Glutamatergic neuron (in vitro differentiated cells): ENCODE results near the gene CLEC7A. TPM values are rescaled to one million over a fixed set of nuclear protein-coding genes. Genes with fewer than 3 reads are reported as not detected.

ENCODE experiments used
- DNase-seq: peaks from one replicate; pipeline ENCODE4 v3.0.0; 2022
- H3K27ac Mint-ChIP-seq: one replicate; pipeline ENCODE4 v1.8.0; 2020; ENCODE audit warnings: mild to moderate bottlenecking, mixed read lengths, inconsistent platforms; ENCODE audit not compliant: unreplicated experiment
- H3K27me3 Mint-ChIP-seq: one replicate; pipeline ENCODE4 v1.8.0; 2020; ENCODE audit warnings: mild to moderate bottlenecking, moderate library complexity, mixed read lengths, inconsistent platforms; ENCODE audit not compliant: unreplicated experiment
- H3K36me3 Mint-ChIP-seq: one replicate; pipeline ENCODE4 v1.8.0; 2020; ENCODE audit warnings: mild to moderate bottlenecking, mixed read lengths, inconsistent platforms; ENCODE audit not compliant: unreplicated experiment
- H3K4me1 Mint-ChIP-seq: one replicate; pipeline ENCODE4 v1.8.0; 2020; ENCODE audit warnings: mild to moderate bottlenecking, low read depth, mixed read lengths, inconsistent platforms; ENCODE audit not compliant: unreplicated experiment
- H3K4me3 Mint-ChIP-seq: one replicate; pipeline ENCODE4 v1.8.0; 2020; ENCODE audit warnings: mild to moderate bottlenecking, mixed read lengths, inconsistent platforms; ENCODE audit not compliant: unreplicated experiment
- H3K9me3 Mint-ChIP-seq: one replicate; pipeline ENCODE4 v1.8.0; 2020; ENCODE audit warnings: mild to moderate bottlenecking, moderate library complexity, mixed read lengths, inconsistent platforms; ENCODE audit not compliant: unreplicated experiment
- total RNA-seq: library from RNA; stranded (reverse); fragmentation: NEBNext Ultra II Directional; extraction: Animal tissue kit (Norgen Biotek cat#: 25700); gene quantifications from one replicate; pipeline ENCODE4 v1.2.1, GENCODE V29; 2021; ENCODE audit not compliant: unreplicated experiment
- TF ChIP-seq, protein P1 (sequence below): fragments of 200-600 bp; sonication (generic); IDR thresholded peaks from one replicate; pipeline ENCODE4 v1.5.0; 2021; ENCODE audit not compliant: partially characterized antibody, unreplicated experiment

The CLEC7A gene
- total RNA-seq, 1 donor from 2014 or later = not detected

DNA sequence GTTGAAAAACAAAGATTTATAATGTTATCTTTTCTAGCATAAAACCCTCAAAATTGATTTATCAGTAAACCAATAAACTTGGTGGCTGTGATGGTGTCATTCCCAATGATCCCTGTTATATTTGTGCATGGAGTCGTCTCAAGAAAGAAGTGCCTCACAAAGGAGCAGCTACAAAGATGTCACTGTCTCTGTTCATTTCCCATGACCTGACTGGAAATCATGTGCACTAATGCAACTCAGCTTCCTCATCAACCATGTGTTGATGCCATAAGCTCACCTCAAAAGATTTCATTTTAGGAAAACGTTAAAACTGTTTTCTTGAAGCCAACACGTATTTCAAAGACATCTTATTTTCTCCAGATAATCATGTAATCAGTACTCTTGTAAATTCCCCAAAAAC, 60.0 kb downstream of the CLEC7A start:
- no peaks in the 10 kb centered on the region for H3K36me3 Mint-ChIP-seq
- H3K9me3 Mint-ChIP-seq = peaks cover 3% of the 10 kb centered on the region
- H3K27ac Mint-ChIP-seq = no peak overlapping the region
- peaks cover 2% of the 10 kb centered on the region for H3K27me3 Mint-ChIP-seq
- TF ChIP-seq, protein P1, sequence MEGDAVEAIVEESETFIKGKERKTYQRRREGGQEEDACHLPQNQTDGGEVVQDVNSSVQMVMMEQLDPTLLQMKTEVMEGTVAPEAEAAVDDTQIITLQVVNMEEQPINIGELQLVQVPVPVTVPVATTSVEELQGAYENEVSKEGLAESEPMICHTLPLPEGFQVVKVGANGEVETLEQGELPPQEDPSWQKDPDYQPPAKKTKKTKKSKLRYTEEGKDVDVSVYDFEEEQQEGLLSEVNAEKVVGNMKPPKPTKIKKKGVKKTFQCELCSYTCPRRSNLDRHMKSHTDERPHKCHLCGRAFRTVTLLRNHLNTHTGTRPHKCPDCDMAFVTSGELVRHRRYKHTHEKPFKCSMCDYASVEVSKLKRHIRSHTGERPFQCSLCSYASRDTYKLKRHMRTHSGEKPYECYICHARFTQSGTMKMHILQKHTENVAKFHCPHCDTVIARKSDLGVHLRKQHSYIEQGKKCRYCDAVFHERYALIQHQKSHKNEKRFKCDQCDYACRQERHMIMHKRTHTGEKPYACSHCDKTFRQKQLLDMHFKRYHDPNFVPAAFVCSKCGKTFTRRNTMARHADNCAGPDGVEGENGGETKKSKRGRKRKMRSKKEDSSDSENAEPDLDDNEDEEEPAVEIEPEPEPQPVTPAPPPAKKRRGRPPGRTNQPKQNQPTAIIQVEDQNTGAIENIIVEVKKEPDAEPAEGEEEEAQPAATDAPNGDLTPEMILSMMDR = no peak
- no peak for DNase-seq
- no peak overlapping the region for H3K4me3 Mint-ChIP-seq
- peaks cover 8% of the 10 kb centered on the region for H3K4me1 Mint-ChIP-seq

DNA sequence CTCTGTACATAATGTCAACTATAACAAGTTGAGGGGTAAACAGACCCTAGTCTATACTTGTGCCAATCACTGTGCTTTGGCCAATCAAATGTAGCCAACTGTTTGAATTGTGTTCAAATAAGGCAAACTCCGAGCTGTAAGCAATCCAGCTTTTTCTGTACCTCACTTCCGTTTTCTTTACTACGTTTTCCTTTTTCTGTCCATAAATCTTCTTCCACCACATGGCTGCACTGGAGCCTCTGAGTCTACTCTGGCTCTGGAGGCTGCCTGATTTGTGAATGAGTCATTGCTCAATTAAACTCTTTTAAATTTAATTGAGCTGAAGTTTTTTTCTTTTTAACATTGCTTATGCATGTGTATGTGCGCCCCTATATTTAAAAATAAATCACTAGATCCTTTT, 60.9 kb downstream of the CLEC7A start:
- Mint-ChIP-seq H3K27me3 (peaks cover 2% of the 10 kb centered on the region), H3K4me3 (no peak overlapping the region), H3K4me1 (peaks cover 8% of the 10 kb centered on the region), H3K36me3 (no peaks in the 10 kb centered on the region), H3K9me3 (peaks cover 3% of the 10 kb centered on the region), H3K27ac (no peak overlapping the region)
- no peak for DNase-seq
- TF ChIP-seq, protein P1 = no peak

DNA sequence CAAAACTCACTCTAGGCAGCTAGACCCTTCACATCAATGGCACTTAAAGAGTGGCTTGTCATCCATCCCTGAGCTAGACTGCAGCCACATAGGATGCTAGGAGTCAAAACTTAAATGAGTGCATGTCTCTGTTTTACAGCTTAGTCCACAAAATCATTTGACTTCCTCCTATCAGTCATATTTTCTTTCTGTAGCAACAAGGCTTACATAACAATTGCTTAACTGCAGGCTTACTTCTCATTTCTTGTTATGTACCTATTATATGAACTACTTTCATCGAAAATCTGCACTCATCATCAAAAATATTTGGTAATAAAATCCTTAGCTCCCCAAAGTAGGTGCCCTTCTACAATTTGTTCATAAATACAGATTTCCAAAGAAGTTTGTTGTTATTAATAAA, 61.4 kb downstream of the CLEC7A start:
- TF ChIP-seq, protein P1 = no peak
- H3K36me3 Mint-ChIP-seq = no peaks in the 10 kb centered on the region
- no peak overlapping the region for H3K27ac Mint-ChIP-seq
- H3K4me1 Mint-ChIP-seq = peaks cover 8% of the 10 kb centered on the region
- DNase-seq = no peak
- peaks cover 3% of the 10 kb centered on the region for H3K9me3 Mint-ChIP-seq
- H3K4me3 Mint-ChIP-seq = no peak overlapping the region
- H3K27me3 Mint-ChIP-seq = peaks cover 2% of the 10 kb centered on the region

DNA sequence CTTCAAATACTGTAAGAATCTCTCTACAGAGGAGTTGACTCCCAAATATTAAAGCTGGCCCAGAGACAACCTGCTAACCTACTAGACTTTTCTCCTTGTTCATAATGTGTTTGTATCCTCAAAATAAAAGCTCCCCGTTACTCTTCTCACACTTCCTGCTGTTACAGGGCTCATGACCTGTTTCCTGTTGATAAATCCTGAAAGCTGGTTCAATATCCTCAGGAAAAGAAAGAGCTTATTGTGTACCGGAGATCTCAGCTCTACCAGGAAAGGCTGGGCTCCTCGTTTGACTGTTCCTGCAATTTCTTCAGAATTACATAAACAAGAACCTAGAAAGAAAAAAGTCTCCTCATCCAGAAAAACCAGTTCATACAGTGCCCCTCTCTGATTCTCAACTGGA, 62.1 kb downstream of the CLEC7A start:
- H3K4me1 Mint-ChIP-seq = peaks cover 8% of the 10 kb centered on the region
- no peak overlapping the region for H3K27ac Mint-ChIP-seq
- peaks cover 3% of the 10 kb centered on the region for H3K9me3 Mint-ChIP-seq
- H3K4me3 Mint-ChIP-seq = no peak overlapping the region
- no peaks in the 10 kb centered on the region for H3K36me3 Mint-ChIP-seq
- TF ChIP-seq, protein P1 = no peak
- no peak for DNase-seq
- no peaks in the 10 kb centered on the region for H3K27me3 Mint-ChIP-seq

DNA sequence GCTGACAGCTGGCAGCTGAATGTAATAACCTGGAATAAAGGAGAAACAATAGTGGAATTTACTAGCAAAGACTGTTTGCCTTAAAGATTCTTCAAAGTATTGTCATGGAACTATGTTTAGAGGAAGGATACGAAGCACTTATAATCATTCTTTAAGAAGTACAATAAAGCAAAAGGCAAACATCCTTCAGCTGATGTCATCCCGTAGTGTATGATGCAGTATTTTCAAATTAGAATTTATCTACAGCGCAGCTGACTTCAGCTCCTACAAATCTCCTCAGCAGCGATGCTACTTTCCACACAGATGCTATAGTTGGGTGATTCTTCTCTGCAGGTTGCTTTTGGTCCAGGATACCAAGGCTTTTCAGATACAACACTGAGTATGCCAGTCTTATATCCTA, 62.7 kb downstream of the CLEC7A start:
- Mint-ChIP-seq H3K4me1 (peaks cover 8% of the 10 kb centered on the region), H3K4me3 (no peak overlapping the region), H3K27ac (no peak overlapping the region), H3K36me3 (no peaks in the 10 kb centered on the region), H3K9me3 (peaks cover 3% of the 10 kb centered on the region), H3K27me3 (no peaks in the 10 kb centered on the region)
- TF ChIP-seq, protein P1 = no peak
- DNase-seq = no peak

Other genes with a start within 250 kb of the CLEC7A start
- not detected for gene KLRF2, start 248.7 kb downstream of the CLEC7A start, total RNA-seq
- not detected for gene CLEC2A, start 197.8 kb downstream of the CLEC7A start, total RNA-seq
- gene CLEC12A, start 158.8 kb downstream of the CLEC7A start, total RNA-seq = not detected
- not detected for gene CLEC1B, start 131.1 kb downstream of the CLEC7A start, total RNA-seq
- gene CLEC12B, start 119.6 kb downstream of the CLEC7A start, total RNA-seq = not detected
- gene CLEC9A, start 99.5 kb downstream of the CLEC7A start, total RNA-seq = not detected
- not detected for gene CLEC1A, start 31.2 kb downstream of the CLEC7A start, total RNA-seq
- gene OLR1, start 41.9 kb upstream of the CLEC7A start, total RNA-seq = not detected
- gene TMEM52B, start 48.8 kb upstream of the CLEC7A start, total RNA-seq = not detected
- 110 TPM for gene GABARAPL1, start 82.7 kb upstream of the CLEC7A start, total RNA-seq
- 0.25 TPM for gene KLRD1, start 177.7 kb upstream of the CLEC7A start, total RNA-seq